GM12878 (cell line): ENCODE data around the gene GRIN2C. TPM values are rescaled to one million over a fixed set of nuclear protein-coding genes. Genes with fewer than 3 reads are reported as not detected.

Source experiments
- ATAC-seq: fragments of 200-7000 bp; cut with Tn5 transposase; 3 replicates; pipeline ENCODE4 v1.9.1; 2020; ENCODE audit warnings: mild to moderate bottlenecking, moderate library complexity
- BruUV-seq: library from RNA; stranded (reverse); fragments of 400-500 nt; replicated peaks from 2 replicates; lab custom pipeline; 2021; lab: Mats Ljungman, UMichigan
- CTCF ChIA-PET: fragments of 300-600 bp; sonication (Branson Sonifier 250); formaldehyde crosslinking; extraction: SDS; loops from one replicate; lab custom pipeline; 2021; ENCODE audit warnings: inconsistent platforms; lab: Yijun Ruan, JAX
- POLR2A ChIA-PET: fragments of 350-600 bp; formaldehyde crosslinking; extraction: SDS; loops from one replicate; lab custom pipeline; 2021; ENCODE audit warnings: inconsistent platforms; lab: Charles Lee
- RAD21 ChIA-PET: fragments of 300-600 bp; sonication (Branson Sonifier 250); formaldehyde crosslinking; loops from one replicate; lab custom pipeline; 2023; ENCODE audit warnings: antibody characterized with exemption; ENCODE audit not compliant: unreplicated experiment; lab: Charles Lee
- SMC1A ChIA-PET: fragments of 300-600 bp; sonication (Branson Sonifier 250); formaldehyde crosslinking; loops from one replicate; lab custom pipeline; 2023; ENCODE audit not compliant: unreplicated experiment, uncharacterized antibody; lab: Charles Lee
- DNase-seq: peaks from one replicate; pipeline ENCODE4 v3.0.0-alpha.2; 2011; ENCODE audit warnings: low read depth, low spot score
- FAIRE-seq: peaks from 3 replicates; lab custom pipeline; 2011; peaks lifted over from hg19 to GRCh38; lab: Jason Lieb, UNC
- H2AFZ ChIP-seq: 2 replicates; pipeline ENCODE4 v1.6.0; 2011; ENCODE audit warnings: low read depth, low read length, control low read depth; ENCODE audit not compliant: control insufficient read depth
- H3K27ac ChIP-seq: 2 replicates; pipeline ENCODE4 v1.5.1; 2011; ENCODE audit warnings: control low read depth; ENCODE audit not compliant: control insufficient read depth, insufficient read depth
- H3K27me3 ChIP-seq, 2 experiments: replicated peaks in 1 of 2; 2 replicates each; pipeline versions ENCODE4 v1.6.0 to v1.6.1; 2011; ENCODE audit warnings: low read length in 1 of 2; ENCODE audit not compliant: control insufficient read depth in 2 of 2, insufficient read depth in 2 of 2
- H3K36me3 ChIP-seq, 2 experiments: 2 replicates each; pipeline ENCODE4 v1.5.1; 2011; ENCODE audit warnings: low read length in 1 of 2; ENCODE audit not compliant: control insufficient read depth in 2 of 2, insufficient read depth in 2 of 2
- H3K4me1 ChIP-seq: 2 replicates; pipeline ENCODE4 v1.6.1; 2011; ENCODE audit warnings: mild to moderate bottlenecking, low read length, moderate library complexity, mixed read lengths; ENCODE audit not compliant: control insufficient read depth, insufficient read depth
- H3K4me2 ChIP-seq: 2 replicates; pipeline ENCODE4 v1.6.0; 2011; ENCODE audit warnings: control low read depth; ENCODE audit not compliant: control insufficient read depth, insufficient read depth
- H3K4me3 ChIP-seq: fragments of 200-600 bp; sonication (generic); 2 replicates; pipeline ENCODE4 v1.5.1; 2016
- H3K79me2 ChIP-seq: 2 replicates; pipeline ENCODE4 v1.6.0; 2011; ENCODE audit warnings: low read length; ENCODE audit not compliant: control insufficient read depth, insufficient read depth
- H3K9ac ChIP-seq: 2 replicates; pipeline ENCODE4 v1.8.0; 2011; ENCODE audit warnings: low read length, control low read depth, mixed read lengths; ENCODE audit not compliant: control insufficient read depth, insufficient read depth
- H3K9me3 ChIP-seq: replicated peaks from 3 replicates; pipeline ENCODE4 v1.5.1; 2011; ENCODE audit warnings: mild to moderate bottlenecking, low read length; ENCODE audit not compliant: control insufficient read depth, insufficient read depth
- H4K20me1 ChIP-seq: 2 replicates; pipeline ENCODE4 v1.6.0; 2011; ENCODE audit not compliant: control insufficient read depth, insufficient read depth
- BRCA1 ChIP-seq: IDR thresholded peaks from 2 replicates; pipeline ENCODE4 v1.6.1; 2011; ENCODE audit warnings: low read depth, low read length, improper control_type of control experiment
- CEBPB ChIP-seq, 2 experiments: fragments of 150-350 bp in 1 of 2; IDR thresholded peaks; 2 replicates each; pipeline ENCODE4 v1.6.1; 2012 to 2014; ENCODE audit warnings: low read depth in 2 of 2, low read length in 2 of 2, borderline replicate concordance in 1 of 2, inconsistent platforms in 1 of 2
- CEBPZ ChIP-seq: fragments of 150-350 bp; IDR thresholded peaks from 2 replicates; pipeline ENCODE4 v1.6.1; 2016; ENCODE audit warnings: low read depth, low read length
- FOXK2 ChIP-seq: fragments of 450-650 bp; IDR thresholded peaks from 2 replicates; pipeline ENCODE4 v1.6.1; 2017; ENCODE audit warnings: mild to moderate bottlenecking, moderate library complexity
- IRF4 ChIP-seq: IDR thresholded peaks from 2 replicates; pipeline ENCODE4 v1.6.1; 2011; ENCODE audit warnings: low read depth, low read length
- MEF2B ChIP-seq: fragments of 450-650 bp; IDR thresholded peaks from 2 replicates; pipeline ENCODE4 v1.6.1; 2018; ENCODE audit warnings: mild to moderate bottlenecking, moderate library complexity; ENCODE audit not compliant: partially characterized antibody, poor library complexity, severe bottlenecking
- NR2C2 ChIP-seq: IDR thresholded peaks from 2 replicates; pipeline ENCODE4 v1.6.1; 2011; ENCODE audit warnings: borderline replicate concordance, low read depth; ENCODE audit not compliant: control insufficient read depth, insufficient read length
- RFX5 ChIP-seq: IDR thresholded peaks from 2 replicates; pipeline ENCODE4 v1.6.1; 2011; ENCODE audit warnings: low read depth, low read length, improper control_type of control experiment
- SMAD1 ChIP-seq: fragments of 450-650 bp; IDR thresholded peaks from 2 replicates; pipeline ENCODE4 v1.6.1; 2018; ENCODE audit warnings: mild to moderate bottlenecking, low read depth; ENCODE audit not compliant: partially characterized antibody
- ZBED1 ChIP-seq: IDR thresholded peaks from 2 replicates; pipeline ENCODE4 v1.6.1; 2016; ENCODE audit warnings: borderline replicate concordance
- ZBTB33 ChIP-seq: fragments of 450-650 bp; IDR thresholded peaks from 2 replicates; pipeline ENCODE4 v1.6.1; 2017; ENCODE audit warnings: mild to moderate bottlenecking
- ZNF622 ChIP-seq: fragments of 450-650 bp; IDR thresholded peaks from 2 replicates; pipeline ENCODE4 v1.6.1; 2017; ENCODE audit warnings: mild to moderate bottlenecking, inconsistent platforms
- WGBS: methylation state at CpG from one replicate; pipeline ENCODE4 v1.1.6; 2016; ENCODE audit warnings: low lambda C conversion rate; ENCODE audit not compliant: insufficient replicate concordance, insufficient coverage; ENCODE audit errors: missing lambda C conversion rate; 5-methylcytosine and 5-hydroxymethylcytosine counted together
- in situ Hi-C: fragments of 300-500 bp; cut with MboI; formaldehyde crosslinking; loops from 9 replicates; pipeline ENCODE4 v1.14.3; 2018; ENCODE audit warnings: mixed read lengths
- intact Hi-C: fragments of 100-400 bp; cut with micrococcal nuclease; formaldehyde crosslinking; loops from one replicate; pipeline ENCODE4 v1.14.2; 2022; ENCODE audit not compliant: unreplicated experiment
- polyA plus RNA-seq, 11 experiments: library from polyadenylated mRNA; depleted of rRNA in 4 of 11; unstranded in 6 of 11; stranded (reverse) in 5 of 11; fragments of >200 nt; fragmentation: Nextera tagmentation in 4 of 11; fragmentation: Illumina TruSeq in 1 of 11; extraction: Ambion mirVana in 4 of 11; extraction: Trizol in 1 of 11; gene quantifications; 1 replicate in 1 of 11; 2 replicates in 10 of 11; pipeline versions ENCODE4 v1.2.1 to v1.2.3, GENCODE V29; 2011 to 2016; ENCODE audit warnings: inconsistent platforms in 2 of 11, missing spikeins in 2 of 11, low read depth in 1 of 11
- total RNA-seq, 4 experiments: library from RNA; depleted of rRNA in 3 of 4; stranded (reverse); fragments of >200 nt in 3 of 4; fragmentation: Illumina TruSeq in 1 of 4; extraction: Trizol in 1 of 4; gene quantifications; 2 replicates each; pipeline versions ENCODE4 v1.2.1 to v1.2.3, GENCODE V29; 2013 to 2021

GRIN2C gene
- total and polyA plus RNA-seq, 10 of the 15 experiments (the other 5 are each of a cell fraction or from before 2014, with no cell fraction given): 0.01 to 0.20 (median 0.11) TPM; not detected in 2

GRCh38 chr17:74831444-74832146 lies 28.1 kb downstream of the GRIN2C start:
- Histone ChIP-seq H3K4me2 (no peak overlapping the region), H3K9ac (no peak overlapping the region), H3K27me3 (no peaks in the 10 kb centered on the region), H3K36me3 (peaks cover 0 to 3% of the 10 kb centered on the region in 2 experiments; a peak in 1 of 4 replicates), H3K79me2 (no peaks in the 10 kb centered on the region), H3K4me3 (no peak overlapping the region), H3K9me3 (no peaks in the 10 kb centered on the region), H4K20me1 (no peaks in the 10 kb centered on the region), H3K4me1 (peaks cover 12% of the 10 kb centered on the region; the same call in 1 of the 2 replicates), H3K27ac (no peak overlapping the region), H2AFZ (no peak overlapping the region)
- ATAC-seq (no peak), FAIRE-seq (no peak), DNase-seq (no peak)
- no TSS peak for BruUV-seq
- no peak for TF ChIP-seq BRCA1
- TF ChIP-seq MEF2B: no peak
- intact Hi-C loops: no loop called here
- 77% methylated on average over 22 of the region's 22 CpGs for WGBS
- CTCF ChIA-PET: interaction anchor here (0.6 to 2.3 kb wide), 3 partner anchors 34 to 95 kb away, joined by 3 to 7 read pairs (median 6); no protein-coding TSS in a partner anchor
- POLR2A ChIA-PET: no interaction called here
- in situ Hi-C loops: no loop called here
- RAD21 ChIA-PET: no interaction called here
- SMC1A ChIA-PET: no interaction called here

GRCh38 chr17:74830861-74831260 lies 28.8 kb downstream of the GRIN2C start:
- H3K27me3 ChIP-seq: no peaks in the 10 kb centered on the region
- peaks cover 0 to 4% of the 10 kb centered on the region in 2 experiments; a peak in 1 of 4 replicates for H3K36me3 ChIP-seq
- H3K9ac ChIP-seq: no peak overlapping the region
- no peak overlapping the region for H3K27ac ChIP-seq
- in situ Hi-C loops: no loop called here
- ChIA-PET CTCF (interaction anchor here (0.6 kb wide), 1 partner anchor 94 kb away, joined by 3 read pairs; no protein-coding TSS in a partner anchor), POLR2A (no interaction called here), SMC1A (no interaction called here), RAD21 (no interaction called here)
- H3K9me3 ChIP-seq: no peaks in the 10 kb centered on the region
- H3K79me2 ChIP-seq: no peaks in the 10 kb centered on the region
- H4K20me1 ChIP-seq: no peaks in the 10 kb centered on the region
- DNase-seq: no peak
- no peak overlapping the region for H2AFZ ChIP-seq
- H3K4me2 ChIP-seq: no peak overlapping the region
- H3K4me1 ChIP-seq: peaks cover 12% of the 10 kb centered on the region; the same call in 1 of the 2 replicates
- intact Hi-C loops: no loop called here
- no TSS peak for BruUV-seq
- no peak overlapping the region for H3K4me3 ChIP-seq
- FAIRE-seq: no peak
- ATAC-seq: no peak
- WGBS: 72% methylated on average over 19 of the region's 19 CpGs
- TF ChIP-seq IRF4 (no peak), CEBPB (IDR thresholded peaks at IDR 0.05; ENCODE audit: borderline replicate concordance in 1 of 2, low read depth in 2 of 2, low read length in 2 of 2) (no peak), ZNF622 (no peak), FOXK2 (no peak), CEBPZ (no peak), RFX5 (no peak), ZBTB33 (no peak), ZBED1 (no peak), SMAD1 (no peak), NR2C2 (no peak)
